Right atrium auricular region (tissue), 2 donors: Measurements from ENCODE around the gene ASF1B. TPM values are rescaled to one million over a fixed set of nuclear protein-coding genes. Genes with fewer than 3 reads are reported as not detected.
A peak's percentile ranks its signal among the peaks of the same experiment; 100 is the strongest.

Experiments used
- DNase-seq: peaks from one replicate; pipeline ENCODE4 v3.0.0-alpha.2; 2019; ENCODE audit warnings: low spot score
- H3K27ac ChIP-seq, 2 donors: fragments of 200-600 bp; sonication (generic); 1 replicate in 1 of 2; 2 replicates in 1 of 2; pipeline ENCODE4 v1.5.1; 2016 to 2019
- H3K27me3 ChIP-seq, 2 donors: fragments of 200-600 bp; sonication (generic); one replicate each; pipeline versions ENCODE4 v1.5.1 to v1.6.0; 2017 to 2019
- H3K36me3 ChIP-seq: fragments of 200-600 bp; sonication (generic); one replicate; pipeline ENCODE4 v1.5.1; 2016
- H3K4me1 ChIP-seq, 2 donors: fragments of 200-600 bp; sonication (generic); one replicate each; pipeline versions ENCODE4 v1.5.1 to v1.6.0; 2017 to 2019
- H3K4me3 ChIP-seq, 2 donors: fragments of 200-600 bp; sonication (generic); 1 replicate in 1 of 2; 2 replicates in 1 of 2; pipeline ENCODE4 v1.5.1; 2017 to 2019; ENCODE audit warnings: mild to moderate bottlenecking in 1 of 2, moderate library complexity in 1 of 2
- H3K9me3 ChIP-seq, 2 donors: fragments of 200-600 bp; sonication (generic); one replicate each; pipeline ENCODE4 v1.5.1; 2019
- CTCF ChIP-seq, 2 donors: fragments of 200-600 bp; sonication (generic); IDR thresholded peaks; one replicate each; pipeline ENCODE4 v1.5.1; 2019; ENCODE audit warnings: antibody characterized with exemption in 2 of 2
- total RNA-seq, 2 donors: library from RNA; depleted of rRNA; stranded (reverse); fragments of >200 nt; gene quantifications; one replicate each; pipeline ENCODE4 v1.1.0, GENCODE V29; 2016

ASF1B gene
- total RNA-seq, 2 donors from 2014 or later: 0.43 to 1.4 TPM

GRCh38 chr19:14156971-14157717 lies 20.8 kb upstream of the ASF1B start:
- Histone ChIP-seq H3K4me1 (no peaks in the 10 kb centered on the region), H3K36me3 (peaks cover 41% of the 10 kb centered on the region), H3K9me3 (no peaks in the 10 kb centered on the region), H3K27ac (no peak overlapping the region), H3K27me3 (no peaks in the 10 kb centered on the region), H3K4me3 (no peak overlapping the region)
- no peak for DNase-seq
- TF ChIP-seq CTCF (IDR thresholded peaks at IDR 0.05): no peak

GRCh38 chr19:14156122-14156521 lies 19.7 kb upstream of the ASF1B start:
- no peaks in the 10 kb centered on the region for H3K27me3 ChIP-seq
- no peak for TF ChIP-seq CTCF (IDR thresholded peaks at IDR 0.05)
- H3K36me3 ChIP-seq: peaks cover 40% of the 10 kb centered on the region
- no peaks in the 10 kb centered on the region for H3K9me3 ChIP-seq
- no peak overlapping the region for H3K4me3 ChIP-seq
- H3K4me1 ChIP-seq: no peaks in the 10 kb centered on the region
- no peak for DNase-seq
- H3K27ac ChIP-seq: no peak overlapping the region

- Histone ChIP-seq H3K36me3 (peaks cover 40% of the 10 kb centered on the region), H3K9me3 (no peaks in the 10 kb centered on the region), H3K4me1 (peaks cover 0 to 4% of the 10 kb centered on the region in 2 donors), H3K27ac (no peak overlapping the region), H3K4me3 (no peak overlapping the region), H3K27me3 (no peaks in the 10 kb centered on the region)
- TF ChIP-seq CTCF (IDR thresholded peaks at IDR 0.05): no peak
- DNase-seq: no peak
Observed at GRCh38 chr19:14155371-14155770, 19.0 kb upstream of the ASF1B start.

GRCh38 chr19:14152713-14153112 lies 16.3 kb upstream of the ASF1B start:
- H3K27ac ChIP-seq: no peak overlapping the region
- no peak for TF ChIP-seq CTCF (IDR thresholded peaks at IDR 0.05)
- H3K4me1 ChIP-seq: peaks cover 0 to 27% of the 10 kb centered on the region in 2 donors
- no peak for DNase-seq
- peaks cover 30% of the 10 kb centered on the region for H3K36me3 ChIP-seq
- no peaks in the 10 kb centered on the region for H3K9me3 ChIP-seq
- H3K4me3 ChIP-seq: no peak overlapping the region
- H3K27me3 ChIP-seq: no peaks in the 10 kb centered on the region

GRCh38 chr19:14150770-14151661 lies 14.6 kb upstream of the ASF1B start:
- no peak for TF ChIP-seq CTCF (IDR thresholded peaks at IDR 0.05)
- DNase-seq: no peak
- H3K9me3 ChIP-seq: no peaks in the 10 kb centered on the region
- peaks cover 0 to 27% of the 10 kb centered on the region in 2 donors for H3K4me1 ChIP-seq
- no peaks in the 10 kb centered on the region for H3K27me3 ChIP-seq
- peak overlapping the region; percentile 62 to 67 for H3K27ac ChIP-seq
- peaks cover 13% of the 10 kb centered on the region for H3K36me3 ChIP-seq
- no peak overlapping the region for H3K4me3 ChIP-seq
